Transverse colon (tissue), 3 donors: ENCODE results near the gene PHF12.

ENCODE experiments used
- POLR2A ChIP-seq: fragments of 450-650 bp; IDR thresholded peaks from one replicate; pipeline ENCODE4 v1.6.1; 2016; ENCODE audit warnings: antibody characterized with exemption, mild to moderate bottlenecking, moderate library complexity
- TF ChIP-seq, protein P1 (sequence below), 5 experiments: fragments of 200-600 bp in 3 of 5; fragments of 450-650 bp in 2 of 5; sonication (generic) in 3 of 5; IDR thresholded peaks; 1 replicate in 2 of 5; 2 replicates in 3 of 5; pipeline ENCODE4 v1.5.1; 2016 to 2017; ENCODE audit warnings: antibody characterized with exemption in 5 of 5, inconsistent platforms in 3 of 5, mild to moderate bottlenecking in 2 of 5, moderate library complexity in 1 of 5

DNA sequence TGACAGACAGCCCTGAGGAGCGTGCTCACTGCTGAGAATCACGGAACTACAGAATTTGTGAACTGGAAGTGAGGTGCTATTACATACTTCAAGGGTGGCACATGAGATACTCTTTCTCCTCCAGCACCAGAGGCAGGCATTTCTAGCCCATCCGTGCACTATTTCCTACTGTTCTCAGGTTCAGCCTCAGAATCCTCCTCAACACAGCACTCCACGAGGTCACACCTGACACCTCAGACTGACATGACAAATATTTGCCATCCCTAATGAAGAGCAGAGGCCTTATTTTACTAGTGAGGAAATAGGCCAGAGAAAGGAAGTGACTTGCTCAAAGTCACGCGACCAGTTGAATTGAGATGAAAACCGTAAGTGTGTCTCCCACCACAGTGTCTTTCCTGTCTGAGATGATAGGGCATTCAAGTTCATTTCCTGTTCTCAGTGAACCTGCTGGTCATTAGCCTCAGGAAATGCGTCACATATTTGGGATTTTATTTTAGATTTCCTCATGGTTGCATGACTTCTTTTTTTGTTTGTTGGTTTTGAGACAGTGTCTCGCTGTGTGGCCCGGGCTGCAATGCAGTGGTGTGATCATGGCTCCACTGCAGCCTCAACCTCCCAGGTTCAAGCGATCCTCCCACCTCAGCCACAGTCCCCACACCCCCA lies 30.9 kb upstream of the PHF12 start:
- TF ChIP-seq, protein P1, sequence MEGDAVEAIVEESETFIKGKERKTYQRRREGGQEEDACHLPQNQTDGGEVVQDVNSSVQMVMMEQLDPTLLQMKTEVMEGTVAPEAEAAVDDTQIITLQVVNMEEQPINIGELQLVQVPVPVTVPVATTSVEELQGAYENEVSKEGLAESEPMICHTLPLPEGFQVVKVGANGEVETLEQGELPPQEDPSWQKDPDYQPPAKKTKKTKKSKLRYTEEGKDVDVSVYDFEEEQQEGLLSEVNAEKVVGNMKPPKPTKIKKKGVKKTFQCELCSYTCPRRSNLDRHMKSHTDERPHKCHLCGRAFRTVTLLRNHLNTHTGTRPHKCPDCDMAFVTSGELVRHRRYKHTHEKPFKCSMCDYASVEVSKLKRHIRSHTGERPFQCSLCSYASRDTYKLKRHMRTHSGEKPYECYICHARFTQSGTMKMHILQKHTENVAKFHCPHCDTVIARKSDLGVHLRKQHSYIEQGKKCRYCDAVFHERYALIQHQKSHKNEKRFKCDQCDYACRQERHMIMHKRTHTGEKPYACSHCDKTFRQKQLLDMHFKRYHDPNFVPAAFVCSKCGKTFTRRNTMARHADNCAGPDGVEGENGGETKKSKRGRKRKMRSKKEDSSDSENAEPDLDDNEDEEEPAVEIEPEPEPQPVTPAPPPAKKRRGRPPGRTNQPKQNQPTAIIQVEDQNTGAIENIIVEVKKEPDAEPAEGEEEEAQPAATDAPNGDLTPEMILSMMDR (IDR thresholded peaks at IDR 0.05): no peak
- TF ChIP-seq POLR2A: no peak
